SHP77 treated with DMSO at 0.1 percent for 48 hours (cell line): ENCODE data around the gene PLPPR5.

Source experiments
- DNase-seq: peaks from one replicate; lab custom pipeline; 2025; lab: John Stamatoyannopoulos, UW

Gene PLPPR5

GRCh38 chr1:98849969-98850636 lies 154.6 kb downstream of the PLPPR5 start:
- no peak for DNase-seq

GRCh38 chr1:98842241-98842640 lies 162.4 kb downstream of the PLPPR5 start:
- DNase-seq: no peak
